ENCODE data around the gene PASK.
"Not testable (repeated sequence)": the region's sequence is repeated elsewhere in the genome, so short reads cannot be mapped to it uniquely, and the experiment has no call there.

The PASK gene

DNA sequence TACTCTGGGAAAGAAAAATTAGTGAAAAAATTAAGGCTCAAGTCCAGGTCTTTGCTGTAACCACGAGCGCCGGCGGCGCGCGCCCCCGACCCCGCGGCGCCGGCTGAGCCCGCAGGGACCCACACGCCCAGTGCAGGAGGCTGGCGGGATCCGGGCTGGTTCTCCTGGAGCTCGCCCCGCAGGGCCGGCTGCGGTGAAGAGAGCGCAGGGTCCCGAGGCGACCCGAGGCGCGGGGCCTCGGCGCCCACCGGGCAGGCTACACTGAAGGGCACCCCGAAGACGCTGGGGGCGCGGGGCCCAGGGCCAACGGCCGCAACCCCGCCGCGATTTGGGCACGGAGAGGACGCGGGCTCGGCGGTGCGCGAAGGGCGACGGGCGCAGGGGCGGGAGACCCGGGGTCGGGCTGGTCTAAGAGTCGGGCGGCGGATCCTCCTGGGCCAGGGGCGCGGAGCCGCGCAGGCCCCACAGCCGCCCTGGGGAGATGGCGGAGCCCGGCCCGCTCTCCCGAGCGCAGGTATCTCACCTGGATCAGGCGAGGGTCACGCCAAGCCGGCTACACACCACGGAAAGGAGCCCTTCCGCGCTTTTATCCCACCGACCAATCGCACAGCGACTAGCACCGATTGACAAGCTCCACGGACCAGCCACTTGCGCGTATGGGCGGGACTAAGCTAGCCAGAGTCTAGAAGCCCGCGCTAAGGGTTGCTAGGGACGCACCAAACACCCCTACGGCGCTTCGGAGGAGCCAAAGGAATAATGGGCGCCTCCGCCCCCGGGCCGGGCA is at the start of gene PASK:
Gene PASK (minus strand): TSS at position 582 of the 784 bp plus-strand sequence. CDS start 6,440 bp downstream, outside the sequence.
- peak; percentile 98 for DNase-seq (ENCODE audit: low spot score)

DNA sequence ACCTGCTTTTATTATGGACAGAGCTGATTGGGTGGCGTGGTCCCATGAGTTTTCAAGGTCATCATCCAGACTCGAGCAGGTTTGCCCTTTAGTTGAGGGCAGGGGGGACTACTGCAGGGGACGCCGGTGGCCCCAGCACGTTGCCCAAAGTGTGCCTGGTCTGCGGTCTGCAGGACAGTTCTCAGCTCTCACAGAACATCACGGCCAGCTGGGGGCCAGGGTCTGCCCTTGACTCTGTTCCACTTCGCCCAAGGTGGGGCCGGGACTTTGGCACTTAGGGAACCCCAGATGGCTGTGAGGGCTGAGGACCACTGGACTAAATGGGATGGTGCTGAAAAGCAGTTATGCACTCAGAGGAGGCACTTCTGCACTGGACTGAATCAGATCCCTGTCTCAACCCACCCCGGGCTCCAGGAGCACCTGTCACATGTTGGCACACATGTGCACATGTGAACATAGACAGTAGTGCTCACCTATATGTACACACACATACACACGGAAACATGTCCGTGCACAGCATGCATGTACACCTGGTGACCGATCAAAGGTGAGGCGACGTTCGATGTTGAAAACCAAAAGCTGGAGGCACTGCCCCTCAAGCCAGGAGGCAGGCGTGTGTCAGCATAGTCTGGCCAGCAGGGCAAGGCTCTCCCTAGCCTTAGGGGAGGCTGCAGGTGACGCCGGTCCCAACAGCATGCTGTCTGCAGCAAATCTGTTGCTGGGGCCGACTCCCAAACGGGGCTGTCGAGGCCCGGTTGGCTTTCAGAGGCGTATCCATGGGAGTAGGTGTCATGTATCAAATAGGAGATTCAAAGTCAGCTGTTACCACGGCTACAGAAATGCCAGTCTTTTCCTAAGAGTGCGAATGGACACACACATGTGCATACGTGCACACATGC is 49.4 kb upstream of the PASK start:
- DNase-seq (ENCODE audit: low spot score) = no peak

DNA sequence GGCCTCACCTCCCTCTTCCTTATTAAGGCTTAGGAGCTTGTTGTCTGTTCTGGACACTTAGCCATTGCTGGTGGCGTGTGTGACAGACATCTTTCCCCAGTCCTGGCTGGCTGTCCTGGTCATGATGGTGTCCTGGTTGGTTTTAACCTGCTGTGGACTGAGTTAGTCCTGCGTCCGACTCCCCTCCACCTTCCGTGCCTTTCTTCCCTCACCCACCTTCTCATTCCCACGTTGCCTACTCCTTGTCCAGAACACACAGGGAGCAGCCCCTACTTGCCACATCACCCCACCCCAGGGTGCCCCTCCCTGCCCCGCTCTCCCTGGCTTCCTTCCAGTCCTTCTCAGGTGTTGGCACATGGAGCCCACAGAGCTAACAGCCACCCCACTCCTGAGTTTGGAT is 48.7 kb upstream of the PASK start:
- no peak for DNase-seq (ENCODE audit: low spot score)

DNA sequence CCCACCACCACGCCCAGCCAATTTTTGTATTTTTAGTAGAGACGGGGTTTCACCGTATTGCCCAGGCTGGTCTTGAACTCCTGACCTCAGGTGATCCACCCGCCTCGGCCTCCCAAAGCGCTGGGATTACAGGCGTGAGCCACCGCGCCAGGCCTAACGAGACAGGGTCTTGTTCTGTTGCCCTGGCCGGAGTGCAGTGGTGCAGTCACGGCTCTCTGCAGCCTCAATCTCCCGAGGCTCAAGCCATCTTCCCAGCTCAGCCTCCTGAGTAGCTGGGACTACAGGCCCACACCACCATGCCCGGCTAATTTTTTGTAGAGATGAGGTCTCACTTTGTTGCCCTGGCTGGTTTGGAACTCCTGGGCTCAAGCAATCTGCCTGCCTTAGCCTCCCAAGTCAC is 48.0 kb upstream of the PASK start:
- not testable (repeated sequence) for DNase-seq (ENCODE audit: low spot score)

DNA sequence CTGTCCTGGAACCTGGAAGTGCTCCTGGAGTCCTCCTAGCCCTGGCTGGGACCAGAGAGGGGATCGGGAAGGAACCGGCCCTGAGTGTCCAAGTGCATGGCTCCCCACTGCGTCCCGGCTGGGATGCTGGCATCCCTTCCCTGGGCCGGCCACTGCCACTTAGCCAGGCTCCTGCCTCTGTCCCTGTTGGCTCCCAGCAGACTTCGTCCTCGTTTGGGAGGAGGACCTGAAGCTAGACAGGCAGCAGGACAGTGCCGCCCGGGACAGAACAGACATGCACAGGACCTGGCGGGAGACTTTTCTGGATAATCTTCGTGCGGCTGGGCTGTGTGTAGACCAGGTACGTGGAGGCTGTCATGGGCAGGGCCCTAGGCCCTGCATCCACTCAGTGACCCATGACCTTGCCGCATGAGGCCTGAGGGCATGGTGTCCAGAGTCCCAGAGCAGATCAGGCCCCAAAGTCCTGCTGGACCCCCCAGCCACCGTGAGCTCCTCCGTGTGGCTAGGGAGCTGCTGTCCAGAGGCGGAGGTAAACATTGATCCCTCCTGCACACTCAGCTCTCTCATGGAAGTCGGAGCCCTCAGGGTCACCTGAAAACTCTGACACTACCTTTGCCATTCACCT is 46.3 kb upstream of the PASK start:
- DNase-seq (ENCODE audit: low spot score) = no peak

DNA sequence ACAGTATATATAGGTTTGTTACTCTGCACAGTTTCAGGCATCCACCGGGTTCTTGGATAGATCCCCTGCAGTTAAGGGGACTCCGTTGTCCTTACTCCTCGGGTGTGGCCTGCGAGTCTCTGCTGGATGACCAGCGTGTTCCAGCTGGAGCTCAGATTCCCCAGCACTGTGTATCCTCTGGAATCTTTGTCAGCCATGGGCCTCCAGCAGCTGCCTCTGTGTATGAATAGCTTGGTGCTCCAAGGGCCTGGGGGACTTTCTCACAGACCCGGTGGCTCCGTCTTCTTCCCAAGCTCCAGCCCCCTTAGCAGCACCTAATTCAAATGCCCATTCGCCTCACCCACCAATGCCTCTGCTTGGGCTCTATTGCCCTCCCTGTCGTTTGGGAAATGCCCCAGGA is 45.5 kb upstream of the PASK start:
- DNase-seq (ENCODE audit: low spot score) = no peak

DNA sequence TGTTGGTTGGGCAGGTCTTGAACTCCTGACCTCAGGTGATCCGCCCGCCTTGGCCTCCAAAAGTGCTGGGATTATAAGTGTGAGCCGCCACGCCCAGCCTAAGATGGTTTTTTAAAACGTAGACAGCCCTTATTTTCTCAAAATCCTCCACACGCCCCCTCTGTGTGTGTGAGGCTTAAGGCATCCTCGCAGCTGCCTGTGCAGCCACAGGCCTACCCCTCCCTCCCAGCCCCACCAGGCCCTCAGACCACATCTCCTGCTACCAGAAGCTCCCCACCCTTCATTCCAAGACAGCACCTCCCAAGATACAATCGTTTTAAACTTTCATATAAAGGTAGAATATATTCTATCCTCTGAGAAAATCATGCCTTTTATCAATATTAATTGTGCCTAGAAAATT is 44.0 kb upstream of the PASK start:
- DNase-seq (ENCODE audit: low spot score) = no peak

DNA sequence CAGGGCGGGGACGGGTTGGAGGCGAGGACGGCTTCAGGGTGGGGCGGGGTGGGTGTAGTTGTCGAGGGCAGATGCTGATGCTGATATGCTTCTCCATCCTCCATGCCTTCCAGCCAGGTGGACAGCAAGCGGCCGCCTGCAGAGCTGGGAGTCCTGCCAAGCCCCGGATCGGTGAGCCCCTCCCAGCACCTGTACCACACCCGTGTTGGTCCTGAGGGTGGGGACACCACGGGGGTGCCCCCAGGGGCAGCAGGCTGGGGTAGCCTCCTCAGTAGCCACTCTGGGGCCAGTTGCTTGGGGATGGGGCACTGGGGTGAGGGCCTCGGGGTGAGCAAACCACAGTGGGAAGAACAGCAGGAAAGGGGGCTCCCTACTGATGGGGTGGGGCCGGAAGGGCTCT is 41.8 kb upstream of the PASK start:
- DNase-seq (ENCODE audit: low spot score) = no peak

DNA sequence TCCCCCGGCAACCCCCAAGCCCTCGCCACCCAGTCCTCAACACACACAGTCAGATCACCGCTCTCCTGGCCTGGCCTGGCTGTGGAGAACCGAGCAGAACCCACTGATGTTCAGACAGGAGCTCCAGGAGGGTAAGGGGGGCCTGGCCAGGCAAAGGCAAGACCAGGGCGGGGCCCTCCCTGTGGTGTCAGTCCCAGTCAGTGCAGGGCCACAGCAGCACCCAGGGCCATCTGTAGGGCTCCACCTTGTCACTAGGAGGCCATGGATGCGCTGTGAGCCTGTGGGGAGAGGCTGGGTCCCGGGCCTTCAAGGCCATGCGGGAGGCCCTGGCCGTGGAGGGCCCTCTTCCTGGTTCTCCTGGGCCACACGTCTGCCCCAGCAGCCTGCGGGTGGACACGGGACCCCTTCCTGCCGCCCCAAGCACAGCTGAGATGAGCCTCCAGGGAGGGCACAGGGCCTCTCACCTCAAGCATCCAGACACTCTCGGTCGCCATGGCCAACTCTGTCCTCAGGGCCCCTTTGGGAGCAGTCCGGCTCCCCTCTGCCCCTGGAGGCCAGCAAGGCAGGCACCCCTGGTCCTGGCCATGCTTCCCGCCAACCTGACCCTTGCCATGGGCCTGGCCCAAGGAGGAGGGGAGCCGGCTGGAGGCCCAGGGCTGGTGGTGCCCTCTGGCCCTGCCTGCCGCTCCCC is 41.2 kb upstream of the PASK start:
- peak; percentile 12 for DNase-seq (ENCODE audit: low spot score)

DNA sequence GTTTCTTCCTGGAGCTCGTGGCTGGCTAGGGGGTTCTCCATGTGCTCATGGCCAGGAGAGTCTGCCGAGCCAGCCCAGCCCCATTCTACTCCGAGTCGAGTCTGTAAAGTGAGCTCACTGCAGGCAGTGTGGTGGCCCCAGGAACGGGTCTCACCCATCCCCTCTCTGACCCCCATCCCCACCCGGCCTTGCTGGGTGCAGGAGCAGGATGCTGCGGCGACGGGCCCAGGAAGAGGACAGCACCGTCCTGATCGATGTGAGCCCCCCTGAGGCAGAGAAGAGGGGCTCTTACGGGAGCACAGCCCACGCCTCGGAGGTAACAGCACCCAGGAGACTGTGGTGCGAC is 40.6 kb upstream of the PASK start:
- DNase-seq (ENCODE audit: low spot score) = peak; percentile 16

DNA sequence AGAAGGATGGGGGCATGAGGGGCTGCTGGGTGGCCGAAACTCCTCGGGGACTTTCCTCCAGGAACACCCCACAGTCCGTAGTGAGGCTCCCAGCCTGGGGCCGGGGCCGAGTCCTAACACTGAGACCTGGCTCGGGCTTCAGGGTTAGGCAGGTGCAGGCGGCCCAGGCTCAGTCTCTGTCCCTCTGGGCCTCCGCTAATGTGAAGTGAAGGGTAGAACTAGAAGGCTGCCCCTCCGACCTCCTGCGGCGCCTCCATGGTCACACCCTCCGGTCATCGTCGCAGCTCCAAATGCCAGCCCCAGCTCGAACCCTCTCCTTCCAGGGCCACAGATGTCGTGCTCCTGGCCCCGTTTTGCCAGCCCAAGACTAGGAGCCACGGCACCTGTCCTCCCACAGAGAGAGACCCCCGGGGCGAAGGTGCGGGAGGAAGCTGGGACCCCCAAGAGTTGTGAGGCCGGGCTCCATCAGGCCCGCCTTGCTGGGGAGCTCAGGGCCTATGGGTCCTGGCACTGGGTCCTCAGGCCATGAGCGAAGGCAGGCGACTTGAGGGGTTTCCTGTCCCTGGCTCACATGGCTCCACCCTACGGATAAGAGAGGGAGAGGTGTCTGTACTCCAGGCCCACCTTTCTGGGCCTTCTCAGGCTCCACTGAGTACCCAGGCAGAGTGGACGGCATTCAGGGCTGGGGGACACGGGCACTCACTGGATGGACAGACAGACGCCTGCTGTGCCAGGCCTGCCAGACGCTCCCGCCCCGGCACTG is 40.0 kb upstream of the PASK start:
- no peak for DNase-seq (ENCODE audit: low spot score)

DNA sequence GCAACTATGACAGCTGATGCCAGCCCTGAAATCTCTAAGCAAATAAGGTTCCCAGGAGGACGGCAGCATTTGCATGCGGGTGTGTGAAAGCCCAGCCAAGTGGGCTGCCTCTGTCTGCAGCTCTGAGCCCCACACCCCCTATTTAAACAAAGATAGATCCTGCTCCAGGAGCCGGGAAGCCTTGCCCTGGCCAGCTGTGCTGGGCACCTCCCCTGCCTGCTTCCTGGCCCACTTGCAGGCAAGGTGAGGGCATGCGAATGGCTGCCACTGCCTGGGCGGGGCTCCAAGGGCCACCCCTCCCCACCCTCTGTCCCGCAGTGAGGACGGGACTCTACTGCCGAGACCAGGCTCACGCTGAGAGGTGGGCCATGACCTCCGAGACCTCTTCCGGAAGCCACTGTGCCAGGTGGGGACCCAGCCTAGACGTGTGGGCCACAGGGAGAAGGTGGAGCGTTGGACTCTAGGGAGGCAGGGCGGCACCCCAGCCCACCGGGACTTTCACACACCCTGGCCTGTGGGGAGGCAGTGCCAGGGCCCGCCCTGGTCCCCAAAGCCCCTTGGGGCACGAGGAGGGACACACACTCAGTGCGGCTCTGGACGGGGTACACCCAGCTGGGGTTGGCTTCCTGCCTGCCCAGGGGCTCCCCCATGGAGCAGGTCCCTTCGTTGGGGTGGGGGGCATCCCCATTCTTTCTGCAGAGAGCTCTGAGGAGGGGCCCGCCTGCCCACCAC is 39.3 kb upstream of the PASK start, which contains the start of gene ANO7:
Gene ANO7 (plus strand): TSS at position 317 of the 732 bp plus-strand sequence. CDS start 1,387 bp downstream, outside the sequence.
- peak; percentile 8 for DNase-seq (ENCODE audit: low spot score)

DNA sequence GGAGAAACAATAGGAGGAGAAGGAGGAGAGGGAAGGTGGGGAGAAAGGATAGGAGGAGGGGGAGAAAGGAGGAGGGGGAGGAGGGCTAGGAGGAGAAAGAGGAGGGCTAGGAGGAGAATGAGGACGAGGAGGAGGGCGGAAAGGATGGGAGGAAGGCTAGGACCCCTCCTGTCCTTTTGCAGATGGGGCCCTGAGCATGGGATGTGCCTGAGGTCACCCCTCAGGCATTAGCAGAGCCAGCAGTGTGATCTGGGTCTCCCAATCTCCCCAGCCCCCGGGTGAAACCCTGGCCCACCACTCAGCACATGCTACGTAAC is 38.6 kb upstream of the PASK start:
- DNase-seq (ENCODE audit: low spot score) = no peak

DNA sequence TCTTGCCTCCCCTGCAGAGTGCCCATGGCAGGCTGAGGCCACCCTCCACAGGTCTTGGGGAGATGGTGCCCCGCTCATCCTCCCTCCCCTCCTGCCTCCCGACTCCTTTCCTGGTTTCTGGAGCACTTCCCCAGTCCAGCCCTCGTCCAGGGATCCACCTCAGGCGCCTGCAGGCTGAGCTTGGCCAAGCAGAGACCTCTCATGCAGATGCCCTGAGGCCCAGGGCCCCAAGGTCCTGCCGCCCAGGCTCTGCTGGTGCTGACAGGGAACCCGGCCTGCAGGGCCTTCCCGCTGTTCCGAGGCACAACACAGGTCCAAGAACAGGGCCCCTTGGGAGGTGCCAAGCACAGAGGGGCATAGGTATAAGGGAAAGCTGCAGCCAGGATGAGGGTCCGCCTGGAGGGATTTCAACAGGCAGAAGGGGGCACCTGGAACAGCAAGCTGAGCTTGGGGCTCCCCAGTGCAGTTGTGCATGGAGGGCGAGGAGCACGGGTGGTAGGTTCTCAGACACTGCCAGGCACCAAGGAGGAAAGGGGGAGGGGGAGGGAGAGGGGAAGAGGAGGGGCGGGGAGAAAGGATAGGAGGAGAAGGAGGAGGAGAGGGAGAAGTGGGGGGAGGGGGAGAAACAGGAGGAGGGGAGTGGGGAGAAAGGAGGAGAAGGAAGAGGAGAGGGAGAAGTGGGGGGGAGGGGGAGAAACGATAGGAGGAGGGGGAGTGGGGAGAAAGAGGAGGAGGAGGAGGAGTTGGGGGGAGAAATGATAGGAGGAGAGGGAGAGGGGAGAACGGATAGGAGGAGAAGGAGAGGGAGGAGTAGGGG is 38.0 kb upstream of the PASK start:
- no peak for DNase-seq (ENCODE audit: low spot score)

DNA sequence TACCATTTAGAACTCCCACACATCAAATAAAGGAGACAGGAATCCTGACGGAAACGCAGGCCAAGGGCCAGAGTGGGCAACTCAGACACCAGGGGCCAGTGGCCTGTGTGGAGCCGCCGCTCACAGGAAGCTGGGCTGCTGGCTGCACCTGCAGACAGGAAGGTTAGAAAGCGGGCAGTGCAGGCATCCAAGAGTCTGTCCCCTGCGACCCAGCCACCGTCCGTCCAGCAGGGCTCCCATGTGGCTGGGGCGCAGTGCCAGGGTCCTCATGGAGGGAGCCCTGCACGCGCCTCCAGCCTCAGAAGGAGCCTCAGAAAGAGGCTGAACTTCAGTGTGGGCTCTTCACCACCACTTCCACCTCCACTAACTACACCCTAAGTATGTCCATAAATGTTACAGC is 36.7 kb upstream of the PASK start:
- DNase-seq (ENCODE audit: low spot score) = no peak

DNA sequence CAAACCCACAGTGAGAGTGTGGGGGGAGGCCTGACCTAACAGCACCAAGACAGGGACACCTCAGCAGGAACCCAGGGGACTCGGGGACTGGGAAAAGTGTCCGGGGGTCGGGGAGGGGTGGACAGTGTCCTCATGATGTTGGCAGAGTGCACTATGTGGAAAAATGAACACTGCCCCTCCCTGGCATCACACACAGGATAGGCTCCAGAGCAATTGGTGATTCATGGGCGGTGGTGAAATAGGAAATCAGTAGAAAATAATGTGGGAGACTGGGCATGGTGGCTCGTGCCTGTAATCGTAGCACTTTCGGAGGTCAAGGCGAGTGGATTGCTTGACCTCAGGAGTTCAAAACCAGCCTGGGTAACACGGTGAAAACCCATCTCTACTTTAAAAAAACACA is 35.6 kb upstream of the PASK start:
- DNase-seq (ENCODE audit: low spot score) = no peak

DNA sequence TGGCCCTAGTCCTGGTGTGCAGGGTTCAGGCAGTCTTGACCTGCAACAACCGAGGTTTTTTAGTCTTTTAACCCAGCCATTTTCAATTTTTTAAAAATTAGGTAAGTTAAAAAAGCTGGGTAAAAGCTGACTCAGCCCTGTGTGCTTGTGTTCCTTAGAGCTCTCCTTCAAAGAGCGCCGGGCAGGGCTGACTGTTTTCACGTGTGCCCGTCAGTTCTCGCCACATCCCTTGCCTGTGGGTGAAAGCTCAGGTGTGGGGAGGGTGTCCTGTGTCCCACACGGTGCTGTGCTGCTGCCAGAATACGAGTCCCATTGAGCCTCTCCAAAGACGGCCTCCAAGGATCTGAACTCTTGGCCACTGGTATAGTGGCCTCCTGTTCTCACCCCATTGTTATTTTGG is 33.9 kb upstream of the PASK start:
- DNase-seq (ENCODE audit: low spot score) = no peak

DNA sequence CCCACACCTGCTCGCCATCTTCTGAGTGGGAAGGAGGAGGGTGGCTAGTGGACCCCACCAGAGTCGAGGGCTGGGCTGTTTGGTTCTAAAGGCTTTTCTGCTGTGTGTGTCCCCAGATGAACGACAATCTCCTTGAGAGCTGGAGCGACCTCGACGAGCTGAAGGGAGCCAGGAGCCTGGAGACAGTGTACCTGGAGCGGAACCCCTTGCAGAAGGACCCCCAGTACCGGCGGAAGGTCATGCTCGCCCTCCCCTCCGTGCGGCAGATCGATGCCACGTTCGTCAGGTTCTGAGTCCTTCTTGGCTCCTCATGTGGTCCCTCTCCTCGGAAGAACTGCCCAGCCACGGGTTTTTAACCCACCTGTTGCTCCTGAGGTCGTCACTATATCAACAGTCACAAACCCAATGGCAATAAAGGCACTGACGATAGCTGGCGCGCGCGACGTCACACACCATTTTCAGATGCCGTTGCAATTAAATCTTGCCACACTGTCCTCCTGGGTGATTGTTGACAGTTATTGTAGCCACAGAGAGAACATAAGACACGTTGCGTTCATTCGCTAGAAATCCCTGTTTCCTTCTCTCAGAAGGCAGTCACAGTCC is 33.4 kb upstream of the PASK start:
- no peak for DNase-seq (ENCODE audit: low spot score)

DNA sequence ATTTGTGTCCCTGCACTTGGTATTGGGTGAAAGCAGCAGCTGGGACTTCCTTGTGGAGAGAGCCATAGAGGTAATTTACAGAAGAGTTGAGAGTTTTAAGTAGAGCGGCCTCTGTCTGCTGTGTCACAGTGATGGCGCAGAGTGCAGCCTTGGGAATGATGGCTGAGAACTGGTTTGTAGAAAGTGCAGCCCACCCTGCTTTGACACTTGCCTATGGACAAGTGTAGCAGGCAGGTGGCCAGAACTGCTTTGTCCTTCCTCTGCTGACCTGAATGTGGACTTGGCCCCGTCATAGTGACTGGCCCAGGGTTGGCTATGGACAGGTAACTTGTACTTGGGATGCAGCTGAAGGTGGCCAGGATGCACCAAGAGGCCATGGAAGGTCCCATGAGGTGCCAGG is 32.9 kb upstream of the PASK start:
- no peak for DNase-seq (ENCODE audit: low spot score)

DNA sequence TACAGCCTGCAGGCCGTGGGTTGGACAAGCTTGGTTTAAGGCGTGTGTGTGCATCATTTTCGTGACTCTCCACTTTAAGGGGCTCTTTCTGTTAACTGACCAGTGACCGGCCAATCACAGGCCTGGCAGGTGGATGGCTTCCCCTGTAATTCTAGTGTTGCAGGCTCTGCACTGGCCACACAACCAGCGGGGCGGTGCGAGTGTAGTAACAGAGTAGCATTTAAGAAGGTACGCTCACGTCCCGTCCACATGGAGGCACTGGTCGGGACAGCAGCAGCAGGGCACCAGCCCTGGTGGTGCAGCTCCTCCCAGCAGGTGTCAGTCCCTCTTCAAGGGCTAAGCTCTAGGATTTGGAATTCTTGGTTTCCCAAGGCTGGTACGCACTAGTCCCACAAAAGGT is 31.2 kb upstream of the PASK start:
- no peak for DNase-seq (ENCODE audit: low spot score)
